Tibial nerve (tissue), 4 donors: ENCODE data around the gene CHMP4B.

Experiments
- CTCF ChIP-seq, 5 experiments: fragments of 200-600 bp in 3 of 5; fragments of 450-650 bp in 2 of 5; sonication (generic) in 3 of 5; IDR thresholded peaks; one replicate each; pipeline ENCODE4 v1.5.1; 2016 to 2019; ENCODE audit warnings: antibody characterized with exemption in 5 of 5, mild to moderate bottlenecking in 3 of 5, moderate library complexity in 2 of 5
- EP300 ChIP-seq, 2 donors: sonication (generic); formaldehyde crosslinking; IDR thresholded peaks; one replicate each; pipeline ENCODE4 v1.6.1; 2017; ENCODE audit warnings: antibody characterized with exemption in 2 of 2, mild to moderate bottlenecking in 1 of 2
- POLR2A ChIP-seq, 2 donors: fragments of 450-650 bp; IDR thresholded peaks; one replicate each; pipeline ENCODE4 v1.6.1; 2017; ENCODE audit warnings: antibody characterized with exemption in 2 of 2, mild to moderate bottlenecking in 2 of 2, moderate library complexity in 2 of 2

GRCh38 chr20:33890557-33890956 is 79.4 kb downstream of the CHMP4B start:
- TF ChIP-seq POLR2A (IDR thresholded peaks at IDR 0.05) = no peak
- no peak for TF ChIP-seq CTCF (IDR thresholded peaks at IDR 0.05)
- no peak for TF ChIP-seq EP300 (IDR thresholded peaks at IDR 0.05)
